C4-2B (cell line): Measurements from ENCODE around the gene GRAMD2A.

Experiments
- H3K27ac ChIP-seq: fragments of 450-650 bp; 2 replicates; pipeline ENCODE4 v1.5.1; 2017
- ZFX ChIP-seq: fragments of 450-650 bp; IDR thresholded peaks from 2 replicates; pipeline ENCODE4 v1.6.1; 2017
- TF ChIP-seq, protein P1 (sequence below): fragments of 450-650 bp; conservative IDR thresholded peaks from 2 replicates; pipeline ENCODE4 v1.5.1; 2017; ENCODE audit warnings: mild to moderate bottlenecking

The GRAMD2A gene

GRCh38 chr15:72127724-72128322 is 69.8 kb downstream of the GRAMD2A start:
- H3K27ac ChIP-seq, result no peak overlapping the region
- TF ChIP-seq, protein P1, sequence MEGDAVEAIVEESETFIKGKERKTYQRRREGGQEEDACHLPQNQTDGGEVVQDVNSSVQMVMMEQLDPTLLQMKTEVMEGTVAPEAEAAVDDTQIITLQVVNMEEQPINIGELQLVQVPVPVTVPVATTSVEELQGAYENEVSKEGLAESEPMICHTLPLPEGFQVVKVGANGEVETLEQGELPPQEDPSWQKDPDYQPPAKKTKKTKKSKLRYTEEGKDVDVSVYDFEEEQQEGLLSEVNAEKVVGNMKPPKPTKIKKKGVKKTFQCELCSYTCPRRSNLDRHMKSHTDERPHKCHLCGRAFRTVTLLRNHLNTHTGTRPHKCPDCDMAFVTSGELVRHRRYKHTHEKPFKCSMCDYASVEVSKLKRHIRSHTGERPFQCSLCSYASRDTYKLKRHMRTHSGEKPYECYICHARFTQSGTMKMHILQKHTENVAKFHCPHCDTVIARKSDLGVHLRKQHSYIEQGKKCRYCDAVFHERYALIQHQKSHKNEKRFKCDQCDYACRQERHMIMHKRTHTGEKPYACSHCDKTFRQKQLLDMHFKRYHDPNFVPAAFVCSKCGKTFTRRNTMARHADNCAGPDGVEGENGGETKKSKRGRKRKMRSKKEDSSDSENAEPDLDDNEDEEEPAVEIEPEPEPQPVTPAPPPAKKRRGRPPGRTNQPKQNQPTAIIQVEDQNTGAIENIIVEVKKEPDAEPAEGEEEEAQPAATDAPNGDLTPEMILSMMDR, result no peak
- TF ChIP-seq ZFX, result no peak

DNA sequence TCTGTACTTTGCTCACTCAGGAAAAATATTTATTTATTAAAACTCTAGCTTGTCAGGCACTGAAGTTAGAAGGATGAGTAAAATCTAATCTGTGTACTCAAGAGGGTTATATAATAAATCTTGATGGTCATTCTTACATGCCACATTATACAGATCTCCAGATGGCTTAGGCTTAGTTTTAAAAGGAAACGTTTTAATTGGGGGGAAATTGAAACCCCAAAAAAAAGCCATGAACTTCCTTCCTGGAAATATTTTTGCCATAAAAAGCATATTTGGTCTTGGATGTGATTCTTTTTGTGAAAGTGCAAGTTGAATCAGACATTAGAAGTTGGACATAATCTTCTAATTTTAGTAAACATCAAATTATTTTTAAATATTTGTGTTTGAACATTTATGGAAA is 73.4 kb downstream of the GRAMD2A start:
- TF ChIP-seq, protein P1, result no peak
- TF ChIP-seq ZFX, result no peak
- H3K27ac ChIP-seq, result no peak overlapping the region

- no peak for TF ChIP-seq ZFX
- TF ChIP-seq, protein P1, result peak; percentile 14
- H3K27ac ChIP-seq, result peak within 1 kb of the TSS; percentile 85
Measured at GRCh38 chr15:72118017-72118978, 79.3 kb downstream of the GRAMD2A start, which contains the start of the genes MYO9A and SENP8. Gene MYO9A (minus strand): TSS chr15:72118150. CDS start chr15:72046563, 71,587 bp downstream. Gene SENP8 (plus strand): TSS chr15:72118403. CDS start chr15:72139624, 21,221 bp downstream.

GRCh38 chr15:72117486-72118016 is 80.0 kb downstream of the GRAMD2A start:
- TF ChIP-seq, protein P1, result no peak
- TF ChIP-seq ZFX, result peak; percentile 52
- H3K27ac ChIP-seq, result peak overlapping the region; percentile 85

DNA sequence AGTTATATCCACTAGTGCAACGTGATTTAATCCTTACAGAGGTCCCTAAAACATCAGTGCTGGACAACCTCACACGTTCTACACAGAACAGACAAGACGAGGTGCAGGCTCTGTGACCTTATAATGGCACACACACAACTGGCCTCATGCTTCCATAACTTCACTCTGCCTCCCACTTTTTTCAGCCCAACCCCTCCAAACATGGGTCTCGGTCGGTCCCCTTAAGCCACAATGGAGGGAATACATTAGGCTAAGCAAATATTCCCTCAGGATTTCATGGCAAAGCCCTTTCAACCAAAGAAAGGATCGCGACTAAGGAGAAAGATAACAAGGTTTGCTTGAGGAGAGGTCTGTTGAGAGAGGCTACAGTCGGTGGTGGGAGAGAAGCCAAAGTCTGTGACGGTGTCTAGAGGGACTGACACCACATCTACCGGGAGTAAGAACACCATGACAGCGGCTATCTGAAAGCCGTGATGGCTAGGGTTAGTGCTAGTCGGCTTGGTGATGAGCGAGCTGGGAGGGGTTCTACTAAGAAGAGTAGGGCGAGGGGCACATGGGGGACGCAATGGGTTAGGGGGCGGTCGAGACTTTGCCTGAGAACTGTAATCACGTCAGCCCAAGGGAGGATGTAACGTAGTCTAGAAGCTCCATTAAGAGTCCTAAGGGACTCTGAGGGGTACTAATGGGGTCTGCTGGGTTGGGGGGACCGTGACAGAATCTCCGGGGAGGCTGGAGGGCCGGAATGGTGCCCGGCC is 80.7 kb downstream of the GRAMD2A start:
- peak overlapping the region; percentile 85 for H3K27ac ChIP-seq
- no peak for TF ChIP-seq ZFX
- TF ChIP-seq, protein P1, result no peak

DNA sequence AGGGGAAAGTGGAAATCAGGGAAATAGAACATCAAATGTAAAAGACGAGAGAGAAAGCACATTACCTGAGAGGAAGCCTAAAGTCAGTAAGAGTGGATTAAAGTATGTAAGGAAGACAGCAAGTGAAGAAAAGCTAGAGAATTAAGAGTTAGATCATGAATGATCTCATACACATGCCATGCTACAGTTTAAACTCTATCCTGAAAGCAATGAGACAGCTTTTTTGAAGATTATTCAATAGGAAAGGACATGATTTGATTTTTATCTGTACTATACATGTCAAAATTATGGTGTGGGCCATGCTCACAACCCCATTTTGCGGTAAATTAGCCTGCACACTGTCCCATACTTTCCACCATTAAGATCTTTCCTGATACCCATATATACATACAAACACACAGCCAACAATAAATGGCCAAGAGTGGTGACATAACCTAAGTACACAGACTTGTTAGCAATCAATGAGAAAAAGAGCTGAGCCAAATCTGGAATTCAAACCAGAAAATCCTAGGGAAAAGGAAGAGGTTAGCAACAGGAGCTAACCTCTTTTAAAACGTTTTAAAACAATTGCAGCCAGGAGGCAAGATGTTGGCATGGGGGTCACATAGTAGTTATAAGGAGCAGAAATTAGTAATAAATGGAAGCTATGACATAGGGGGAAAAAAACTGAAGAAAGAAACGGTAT is 84.1 kb downstream of the GRAMD2A start:
- no peak overlapping the region for H3K27ac ChIP-seq
- TF ChIP-seq ZFX, result no peak
- TF ChIP-seq, protein P1, result no peak
